K562 (cell line): ENCODE measurements around the gene CRAT. TPM values are rescaled to one million over a fixed set of nuclear protein-coding genes. Genes with fewer than 3 reads are reported as not detected.
A peak's percentile ranks its signal among the peaks of the same experiment; 100 is the strongest.

Source experiments
- HDGF ChIP-seq: fragments of 450-650 bp; IDR thresholded peaks from 2 replicates; pipeline ENCODE4 v1.6.1; 2016
- MYNN ChIP-seq, 2 experiments: sonication (generic); formaldehyde crosslinking in 1 of 2; IDR thresholded peaks; 2 replicates each; pipeline versions ENCODE4 v1.5.0 to v1.6.1; 2016 to 2020; ENCODE audit warnings: antibody characterized with exemption in 1 of 2, missing genetic modification reagents in 1 of 2
- PKNOX1 ChIP-seq: fragments of 450-650 bp; IDR thresholded peaks from 2 replicates; pipeline ENCODE4 v1.6.1; 2016
- SMC3 ChIP-seq: conservative IDR thresholded peaks from 2 replicates; pipeline ENCODE4 v1.6.1; 2011; ENCODE audit warnings: low read depth, low read length, improper control_type of control experiment; ENCODE audit not compliant: insufficient read depth
- SOX6 ChIP-seq: fragments of 450-650 bp; IDR thresholded peaks from 2 replicates; pipeline ENCODE4 v1.6.1; 2014; ENCODE audit warnings: mild to moderate bottlenecking
- ZEB2 ChIP-seq: fragments of 450-650 bp; IDR thresholded peaks from 2 replicates; pipeline ENCODE4 v1.6.1; 2016
- ZNF584 ChIP-seq: fragments of 200-800 bp; sonication (Bioruptor generic); IDR thresholded peaks from 2 replicates; pipeline ENCODE4 v1.6.1; 2016; ENCODE audit warnings: low read depth, mild to moderate bottlenecking, missing genetic modification characterization, missing compliant biosample characterization
- polyA plus RNA-seq, 8 experiments: library from polyadenylated mRNA; depleted of rRNA in 4 of 8; stranded (reverse) in 5 of 8; unstranded in 3 of 8; fragments of >200 nt; fragmentation: Nextera tagmentation in 2 of 8; fragmentation: Illumina TruSeq in 1 of 8; extraction: Ambion mirVana in 2 of 8; extraction: Trizol in 1 of 8; gene quantifications; 2 replicates each; pipeline versions ENCODE4 v1.2.1 to v1.2.3, GENCODE V29; 2011 to 2014; ENCODE audit warnings: inconsistent platforms in 1 of 8, missing spikeins in 1 of 8
- total RNA-seq, 7 experiments: library from RNA; depleted of rRNA in 6 of 7; stranded (reverse); fragments of >200 nt in 6 of 7; fragmentation: Illumina TruSeq in 2 of 7; extraction: Trizol in 2 of 7; gene quantifications; 2 replicates each; pipeline versions ENCODE4 v1.2.1 to v1.2.3, GENCODE V29; 2011 to 2021; ENCODE audit warnings: low replicate concordance in 1 of 7
- TF ChIP-seq, protein P1 (sequence below): fragments of 200-600 bp; sonication (generic); IDR thresholded peaks from one replicate; pipeline ENCODE4 v1.6.1; 2012; ENCODE audit warnings: mild to moderate bottlenecking, low read depth, low read length, inconsistent platforms
- TF ChIP-seq, protein P2 (sequence below): sonication (generic); formaldehyde crosslinking; IDR thresholded peaks from 2 replicates; pipeline ENCODE4 v1.8.1; 2023; ENCODE audit warnings: mild to moderate bottlenecking, missing genetic modification reagents

CRAT gene
- total and polyA plus RNA-seq, 9 of the 15 experiments (the other 6 are each of a cell fraction or from before 2014, with no cell fraction given), result 0.20 to 13.8 (median 5.4) TPM

DNA sequence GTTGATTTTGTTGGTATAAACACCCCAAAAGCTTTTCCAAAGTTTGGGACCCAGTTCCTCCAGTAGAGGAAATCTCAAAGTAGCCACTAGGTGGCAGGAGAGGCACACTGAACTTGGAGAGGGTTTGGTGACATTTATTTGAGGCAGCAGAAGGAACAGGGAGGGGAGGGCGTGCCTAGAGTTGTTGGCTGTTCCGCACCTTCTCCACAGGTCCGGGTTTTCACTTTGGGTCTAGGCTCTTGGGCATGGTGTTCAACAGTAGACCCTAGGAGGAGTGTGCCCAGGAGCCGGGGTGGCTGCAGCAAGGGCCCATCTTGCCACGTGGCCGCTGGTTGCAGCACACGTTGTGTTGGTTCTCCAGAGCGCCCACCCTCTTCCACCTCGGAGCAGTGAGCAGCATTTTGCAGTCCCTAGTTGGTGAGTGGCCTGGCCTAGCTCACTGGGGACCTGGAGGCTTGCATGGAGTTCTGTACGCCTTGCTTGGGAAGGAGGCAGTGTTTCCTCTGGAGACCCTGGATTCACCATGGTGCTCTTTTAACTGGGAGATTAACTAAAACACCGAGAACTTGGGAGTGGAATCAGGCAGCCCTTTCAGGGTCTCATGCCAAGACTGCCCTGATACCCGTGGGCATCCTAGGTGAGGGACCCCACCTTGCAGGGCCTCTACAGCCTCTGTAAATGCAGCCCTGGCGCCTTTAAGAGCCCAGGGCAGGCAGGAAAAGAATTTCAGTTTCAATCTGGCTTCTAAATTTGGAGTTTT lies 28.8 kb upstream of the CRAT start (continued):
- TF ChIP-seq, protein P1, sequence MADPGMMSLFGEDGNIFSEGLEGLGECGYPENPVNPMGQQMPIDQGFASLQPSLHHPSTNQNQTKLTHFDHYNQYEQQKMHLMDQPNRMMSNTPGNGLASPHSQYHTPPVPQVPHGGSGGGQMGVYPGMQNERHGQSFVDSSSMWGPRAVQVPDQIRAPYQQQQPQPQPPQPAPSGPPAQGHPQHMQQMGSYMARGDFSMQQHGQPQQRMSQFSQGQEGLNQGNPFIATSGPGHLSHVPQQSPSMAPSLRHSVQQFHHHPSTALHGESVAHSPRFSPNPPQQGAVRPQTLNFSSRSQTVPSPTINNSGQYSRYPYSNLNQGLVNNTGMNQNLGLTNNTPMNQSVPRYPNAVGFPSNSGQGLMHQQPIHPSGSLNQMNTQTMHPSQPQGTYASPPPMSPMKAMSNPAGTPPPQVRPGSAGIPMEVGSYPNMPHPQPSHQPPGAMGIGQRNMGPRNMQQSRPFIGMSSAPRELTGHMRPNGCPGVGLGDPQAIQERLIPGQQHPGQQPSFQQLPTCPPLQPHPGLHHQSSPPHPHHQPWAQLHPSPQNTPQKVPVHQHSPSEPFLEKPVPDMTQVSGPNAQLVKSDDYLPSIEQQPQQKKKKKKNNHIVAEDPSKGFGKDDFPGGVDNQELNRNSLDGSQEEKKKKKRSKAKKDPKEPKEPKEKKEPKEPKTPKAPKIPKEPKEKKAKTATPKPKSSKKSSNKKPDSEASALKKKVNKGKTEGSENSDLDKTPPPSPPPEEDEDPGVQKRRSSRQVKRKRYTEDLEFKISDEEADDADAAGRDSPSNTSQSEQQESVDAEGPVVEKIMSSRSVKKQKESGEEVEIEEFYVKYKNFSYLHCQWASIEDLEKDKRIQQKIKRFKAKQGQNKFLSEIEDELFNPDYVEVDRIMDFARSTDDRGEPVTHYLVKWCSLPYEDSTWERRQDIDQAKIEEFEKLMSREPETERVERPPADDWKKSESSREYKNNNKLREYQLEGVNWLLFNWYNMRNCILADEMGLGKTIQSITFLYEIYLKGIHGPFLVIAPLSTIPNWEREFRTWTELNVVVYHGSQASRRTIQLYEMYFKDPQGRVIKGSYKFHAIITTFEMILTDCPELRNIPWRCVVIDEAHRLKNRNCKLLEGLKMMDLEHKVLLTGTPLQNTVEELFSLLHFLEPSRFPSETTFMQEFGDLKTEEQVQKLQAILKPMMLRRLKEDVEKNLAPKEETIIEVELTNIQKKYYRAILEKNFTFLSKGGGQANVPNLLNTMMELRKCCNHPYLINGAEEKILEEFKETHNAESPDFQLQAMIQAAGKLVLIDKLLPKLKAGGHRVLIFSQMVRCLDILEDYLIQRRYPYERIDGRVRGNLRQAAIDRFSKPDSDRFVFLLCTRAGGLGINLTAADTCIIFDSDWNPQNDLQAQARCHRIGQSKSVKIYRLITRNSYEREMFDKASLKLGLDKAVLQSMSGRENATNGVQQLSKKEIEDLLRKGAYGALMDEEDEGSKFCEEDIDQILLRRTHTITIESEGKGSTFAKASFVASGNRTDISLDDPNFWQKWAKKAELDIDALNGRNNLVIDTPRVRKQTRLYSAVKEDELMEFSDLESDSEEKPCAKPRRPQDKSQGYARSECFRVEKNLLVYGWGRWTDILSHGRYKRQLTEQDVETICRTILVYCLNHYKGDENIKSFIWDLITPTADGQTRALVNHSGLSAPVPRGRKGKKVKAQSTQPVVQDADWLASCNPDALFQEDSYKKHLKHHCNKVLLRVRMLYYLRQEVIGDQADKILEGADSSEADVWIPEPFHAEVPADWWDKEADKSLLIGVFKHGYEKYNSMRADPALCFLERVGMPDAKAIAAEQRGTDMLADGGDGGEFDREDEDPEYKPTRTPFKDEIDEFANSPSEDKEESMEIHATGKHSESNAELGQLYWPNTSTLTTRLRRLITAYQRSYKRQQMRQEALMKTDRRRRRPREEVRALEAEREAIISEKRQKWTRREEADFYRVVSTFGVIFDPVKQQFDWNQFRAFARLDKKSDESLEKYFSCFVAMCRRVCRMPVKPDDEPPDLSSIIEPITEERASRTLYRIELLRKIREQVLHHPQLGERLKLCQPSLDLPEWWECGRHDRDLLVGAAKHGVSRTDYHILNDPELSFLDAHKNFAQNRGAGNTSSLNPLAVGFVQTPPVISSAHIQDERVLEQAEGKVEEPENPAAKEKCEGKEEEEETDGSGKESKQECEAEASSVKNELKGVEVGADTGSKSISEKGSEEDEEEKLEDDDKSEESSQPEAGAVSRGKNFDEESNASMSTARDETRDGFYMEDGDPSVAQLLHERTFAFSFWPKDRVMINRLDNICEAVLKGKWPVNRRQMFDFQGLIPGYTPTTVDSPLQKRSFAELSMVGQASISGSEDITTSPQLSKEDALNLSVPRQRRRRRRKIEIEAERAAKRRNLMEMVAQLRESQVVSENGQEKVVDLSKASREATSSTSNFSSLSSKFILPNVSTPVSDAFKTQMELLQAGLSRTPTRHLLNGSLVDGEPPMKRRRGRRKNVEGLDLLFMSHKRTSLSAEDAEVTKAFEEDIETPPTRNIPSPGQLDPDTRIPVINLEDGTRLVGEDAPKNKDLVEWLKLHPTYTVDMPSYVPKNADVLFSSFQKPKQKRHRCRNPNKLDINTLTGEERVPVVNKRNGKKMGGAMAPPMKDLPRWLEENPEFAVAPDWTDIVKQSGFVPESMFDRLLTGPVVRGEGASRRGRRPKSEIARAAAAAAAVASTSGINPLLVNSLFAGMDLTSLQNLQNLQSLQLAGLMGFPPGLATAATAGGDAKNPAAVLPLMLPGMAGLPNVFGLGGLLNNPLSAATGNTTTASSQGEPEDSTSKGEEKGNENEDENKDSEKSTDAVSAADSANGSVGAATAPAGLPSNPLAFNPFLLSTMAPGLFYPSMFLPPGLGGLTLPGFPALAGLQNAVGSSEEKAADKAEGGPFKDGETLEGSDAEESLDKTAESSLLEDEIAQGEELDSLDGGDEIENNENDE, result no peak
- 0 out of 2 replicates have a peak, but pooled peaks have one; percentile 16 for TF ChIP-seq ZNF584
- TF ChIP-seq SMC3, result peak; percentile 81
- TF ChIP-seq PKNOX1, result 0 out of 2 replicates have a peak, but pooled peaks have one; percentile 29
- TF ChIP-seq HDGF, result peak; percentile 14; the same call in 1 of the 2 replicates
- TF ChIP-seq SOX6, result 0 out of 2 replicates have a peak, but pooled peaks have one; percentile 21
- TF ChIP-seq MYNN (IDR thresholded peaks at IDR 0.05), result peak; percentile 57; the same call in 1 of the 2 replicates
- TF ChIP-seq MYNN (CRISPR knock-in tag; IDR thresholded peaks at IDR 0.05), result no peak
- TF ChIP-seq, protein P2, sequence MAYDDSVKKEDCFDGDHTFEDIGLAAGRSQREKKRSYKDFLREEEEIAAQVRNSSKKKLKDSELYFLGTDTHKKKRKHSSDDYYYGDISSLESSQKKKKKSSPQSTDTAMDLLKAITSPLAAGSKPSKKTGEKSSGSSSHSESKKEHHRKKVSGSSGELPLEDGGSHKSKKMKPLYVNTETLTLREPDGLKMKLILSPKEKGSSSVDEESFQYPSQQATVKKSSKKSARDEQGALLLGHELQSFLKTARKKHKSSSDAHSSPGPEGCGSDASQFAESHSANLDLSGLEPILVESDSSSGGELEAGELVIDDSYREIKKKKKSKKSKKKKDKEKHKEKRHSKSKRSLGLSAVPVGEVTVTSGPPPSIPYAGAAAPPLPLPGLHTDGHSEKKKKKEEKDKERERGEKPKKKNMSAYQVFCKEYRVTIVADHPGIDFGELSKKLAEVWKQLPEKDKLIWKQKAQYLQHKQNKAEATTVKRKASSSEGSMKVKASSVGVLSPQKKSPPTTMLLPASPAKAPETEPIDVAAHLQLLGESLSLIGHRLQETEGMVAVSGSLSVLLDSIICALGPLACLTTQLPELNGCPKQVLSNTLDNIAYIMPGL (CRISPR knock-in tag), result 0 out of 2 replicates have a peak, but pooled peaks have one; percentile 24
- peak; percentile 26; the same call in 1 of the 2 replicates for TF ChIP-seq ZEB2
